Right lobe of liver (tissue), 4 donors: ENCODE results near the gene GLYATL1.

ENCODE experiments used
- CTCF ChIP-seq, 4 donors: fragments of 200-600 bp in 3 of 4; fragments of 450-650 bp in 1 of 4; IDR thresholded peaks; one replicate each; pipeline versions ENCODE4 v1.5.1 to v1.8.0; 2016 to 2022; ENCODE audit warnings: antibody characterized with exemption in 4 of 4, mild to moderate bottlenecking in 2 of 4
- POLR2A ChIP-seq: fragments of 450-650 bp; IDR thresholded peaks from one replicate; pipeline ENCODE4 v1.6.1; 2017; ENCODE audit warnings: antibody characterized with exemption, mild to moderate bottlenecking
- donor health status: DM: no; HTN: no; CAD: no.
- donor health status: DM: no; HTN: no; CAD: no.
- donor health status: DM: no; HTN: yes; CAD: no.

GRCh38 chr11:58928691-58929090 is 10.6 kb upstream of the GLYATL1 start:
- TF ChIP-seq CTCF (IDR thresholded peaks at IDR 0.05) (no peak), POLR2A (no peak)
